Measurements from ENCODE around the gene LGALS7B. TPM values are rescaled to one million over a fixed set of nuclear protein-coding genes. Genes with fewer than 3 reads are reported as not detected.

The LGALS7B gene
- total and polyA plus RNA-seq, 8 donors, result 0.38 TPM; not detected in 7

- intact Hi-C loops (cut with DNase I), result no loop called here
- peaks cover 13 to 94% (median 68%) of the 10 kb centered on the region in 3 donors for H3K36me3 ChIP-seq
- H3K27ac ChIP-seq, result peak overlapping the region in 2 of 4 donors; percentile 12 to 14
- no peak overlapping the region for H3K4me3 ChIP-seq
- H3K4me1 ChIP-seq, result peaks cover 22 to 42% (median 34%) of the 10 kb centered on the region in 3 donors
- peak in 2 of 6 donors; percentile 58 to 70 for DNase-seq
- no peak for TF ChIP-seq CTCF (IDR thresholded peaks at IDR 0.05)
- 30 to 40% methylated on average over 5 of the region's 5 CpGs for WGBS, 2 donors
- no peak for FAIRE-seq
- H3K27me3 ChIP-seq, result no peaks in the 10 kb centered on the region
- H3K9me3 ChIP-seq, result no peaks in the 10 kb centered on the region
- peak; percentile 28 to 70 (median 54) for ATAC-seq
Observed at GRCh38 chr19:38840583-38840968, 51.6 kb downstream of the LGALS7B start.

Other genes with a start within 250 kb of the LGALS7B start
- 1 to 10 TPM in 5 of 6 donors, under 1 TPM in 1; 0.79 to 3.8 (median 2.6) TPM for gene MAP4K1, start 171.2 kb upstream of the LGALS7B start, total RNA-seq
- 10 to 100 TPM in 1 of 2 donors, 1 to 10 TPM in 1; 2.6 to 43.4 TPM for gene MAP4K1, start 171.2 kb upstream of the LGALS7B start, polyA plus RNA-seq
- 100 to 1,000 TPM in 5 of 6 donors, 10 to 100 TPM in 1; 93.5 to 140 (median 131) TPM for gene EIF3K, start 170.0 kb upstream of the LGALS7B start, total RNA-seq
- 100 to 1,000 TPM; 107 to 162 TPM for gene EIF3K, start 170.0 kb upstream of the LGALS7B start, polyA plus RNA-seq
- 100 to 1,000 TPM; 137 to 284 (median 189) TPM for gene ACTN4, start 141.6 kb upstream of the LGALS7B start, total RNA-seq
- gene ACTN4, start 141.6 kb upstream of the LGALS7B start, polyA plus RNA-seq, result 100 to 1,000 TPM in 1 of 2 donors, 10 to 100 TPM in 1; 98.2 to 195 TPM
- 1 to 10 TPM; 2.3 to 8.8 (median 7.1) TPM for gene CAPN12, start 44.7 kb upstream of the LGALS7B start, total RNA-seq
- gene CAPN12, start 44.7 kb upstream of the LGALS7B start, polyA plus RNA-seq, result 10 to 100 TPM; 40.4 to 46.3 TPM
- not detected for gene LGALS7, start 15.7 kb upstream of the LGALS7B start, total RNA-seq
- not detected for gene LGALS7, start 15.7 kb upstream of the LGALS7B start, polyA plus RNA-seq
- gene LGALS4, start 23.7 kb downstream of the LGALS7B start, total RNA-seq, result 10 to 100 TPM; 14.2 to 87.7 (median 63.7) TPM
- gene LGALS4, start 23.7 kb downstream of the LGALS7B start, polyA plus RNA-seq, result 100 to 1,000 TPM in 1 of 2 donors, 10 to 100 TPM in 1; 80.9 to 135 TPM
- 100 to 1,000 TPM in 1 of 6 donors, 10 to 100 TPM in 5; 70.7 to 126 (median 92.5) TPM for gene ECH1, start 42.6 kb downstream of the LGALS7B start, total RNA-seq
- gene ECH1, start 42.6 kb downstream of the LGALS7B start, polyA plus RNA-seq, result 100 to 1,000 TPM; 112 to 197 TPM
- 100 to 1,000 TPM in 4 of 6 donors, 10 to 100 TPM in 2; 97.0 to 161 (median 129) TPM for gene HNRNPL, start 60.8 kb downstream of the LGALS7B start, total RNA-seq
- gene HNRNPL, start 60.8 kb downstream of the LGALS7B start, polyA plus RNA-seq, result 100 to 1,000 TPM in 1 of 2 donors, 10 to 100 TPM in 1; 89.2 to 128 TPM
- 10 to 100 TPM in 4 of 6 donors, 1 to 10 TPM in 2; 6.5 to 16.9 (median 10.5) TPM for gene RINL, start 89.1 kb downstream of the LGALS7B start, total RNA-seq
- 10 to 100 TPM; 17.6 to 26.2 TPM for gene RINL, start 89.1 kb downstream of the LGALS7B start, polyA plus RNA-seq
- gene SIRT2, start 110.4 kb downstream of the LGALS7B start, total RNA-seq, result 10 to 100 TPM; 16.2 to 27.0 (median 19.0) TPM
- gene SIRT2, start 110.4 kb downstream of the LGALS7B start, polyA plus RNA-seq, result 10 to 100 TPM; 33.5 to 44.4 TPM
- gene NFKBIB, start 110.8 kb downstream of the LGALS7B start, total RNA-seq, result 10 to 100 TPM in 2 of 6 donors, 1 to 10 TPM in 4; 6.8 to 14.3 (median 9.3) TPM
- gene NFKBIB, start 110.8 kb downstream of the LGALS7B start, polyA plus RNA-seq, result 10 to 100 TPM; 12.3 to 26.8 TPM
- under 1 TPM in 5 of 6 donors, not detected in 1; 0.17 to 0.22 (median 0.19) TPM for gene CCER2, start 123.0 kb downstream of the LGALS7B start, total RNA-seq
- 1 to 10 TPM; 1.2 to 3.3 TPM for gene CCER2, start 123.0 kb downstream of the LGALS7B start, polyA plus RNA-seq
- 10 to 100 TPM in 5 of 6 donors, 1 to 10 TPM in 1; 8.8 to 21.8 (median 14.0) TPM for gene SARS2, start 141.6 kb downstream of the LGALS7B start, total RNA-seq
- 10 to 100 TPM; 73.2 to 80.6 TPM for gene SARS2, start 141.6 kb downstream of the LGALS7B start, polyA plus RNA-seq
- 10 to 100 TPM in 5 of 6 donors, 1 to 10 TPM in 1; 9.8 to 17.5 (median 14.0) TPM for gene MRPS12, start 141.7 kb downstream of the LGALS7B start, total RNA-seq
- 10 to 100 TPM; 13.8 to 19.5 TPM for gene MRPS12, start 141.7 kb downstream of the LGALS7B start, polyA plus RNA-seq
- gene FBXO17, start 186.5 kb downstream of the LGALS7B start, total RNA-seq, result 10 to 100 TPM in 1 of 6 donors, 1 to 10 TPM in 5; 5.8 to 10.1 (median 7.4) TPM
- 10 to 100 TPM; 11.8 to 13.8 TPM for gene FBXO17, start 186.5 kb downstream of the LGALS7B start, polyA plus RNA-seq
- 1 to 10 TPM; 2.2 to 5.5 (median 4.3) TPM for gene FBXO27, start 243.3 kb downstream of the LGALS7B start, total RNA-seq
- 1 to 10 TPM; 1.0 to 2.6 TPM for gene FBXO27, start 243.3 kb downstream of the LGALS7B start, polyA plus RNA-seq

Data from pancreas (tissue), 10 donors.